Liver (tissue), 9 donors: ENCODE measurements around the gene CUL3. TPM values are rescaled to one million over a fixed set of nuclear protein-coding genes. Genes with fewer than 3 reads are reported as not detected.

Source experiments
- DNase-seq: peaks from one replicate; pipeline ENCODE4 v3.0.0-alpha.2; 2017; ENCODE audit warnings: low spot score
- H3K27ac ChIP-seq, 2 donors: one replicate each; pipeline ENCODE4 v1.7.0; 2013; ENCODE audit warnings: inconsistent platforms in 2 of 2, low read length in 2 of 2, control low read depth in 1 of 2, low read depth in 1 of 2, mild to moderate bottlenecking in 1 of 2
- H3K27me3 ChIP-seq, 4 donors: one replicate each; pipeline versions ENCODE4 v1.6.1 to v1.7.0; 2013; ENCODE audit warnings: low read length in 3 of 4, inconsistent platforms in 1 of 4, mild to moderate bottlenecking in 1 of 4, moderate library complexity in 1 of 4; ENCODE audit not compliant: control insufficient read depth in 4 of 4, insufficient read depth in 4 of 4
- H3K36me3 ChIP-seq, 4 donors: one replicate each; pipeline versions ENCODE4 v1.6.1 to v1.7.0; 2013; ENCODE audit warnings: low read length in 3 of 4, mild to moderate bottlenecking in 3 of 4, low read depth in 1 of 4, moderate library complexity in 1 of 4; ENCODE audit not compliant: control insufficient read depth in 4 of 4, insufficient read depth in 3 of 4
- H3K4me1 ChIP-seq, 4 donors: one replicate each; pipeline versions ENCODE4 v1.6.1 to v1.7.0; 2013; ENCODE audit warnings: low read length in 3 of 4, mild to moderate bottlenecking in 3 of 4, moderate library complexity in 1 of 4; ENCODE audit not compliant: control insufficient read depth in 4 of 4, insufficient read depth in 4 of 4
- H3K4me3 ChIP-seq, 3 donors: one replicate each; pipeline versions ENCODE4 v1.6.1 to v1.7.0; 2013; ENCODE audit warnings: low read length in 3 of 3, control low read depth in 1 of 3, low read depth in 1 of 3, mild to moderate bottlenecking in 1 of 3
- H3K9ac ChIP-seq, 2 donors: one replicate each; pipeline ENCODE4 v1.7.0; 2013; ENCODE audit warnings: low read length in 2 of 2, mild to moderate bottlenecking in 2 of 2, moderate library complexity in 2 of 2, control low read depth in 1 of 2, low read depth in 1 of 2
- H3K9me3 ChIP-seq, 4 donors: one replicate each; pipeline versions ENCODE4 v1.6.1 to v1.7.0; 2013; ENCODE audit warnings: low read length in 3 of 4; ENCODE audit not compliant: control insufficient read depth in 4 of 4
- ATF3 ChIP-seq: IDR thresholded peaks from 2 replicates; pipeline ENCODE4 v1.6.1; 2016; ENCODE audit warnings: antibody characterized with exemption
- CTCF ChIP-seq: fragments of 150-350 bp; IDR thresholded peaks from 2 replicates; pipeline ENCODE4 v1.5.1; 2017; ENCODE audit warnings: improper control_type of control experiment, low read depth, low read length; ENCODE audit not compliant: missing input control
- EGR1 ChIP-seq, 2 donors: IDR thresholded peaks; 2 replicates each; pipeline ENCODE4 v1.6.1; 2016 to 2018; ENCODE audit warnings: antibody characterized with exemption in 2 of 2, low read depth in 2 of 2
- FOXA1 ChIP-seq: IDR thresholded peaks from 2 replicates; pipeline ENCODE4 v1.6.1; 2016; ENCODE audit warnings: antibody characterized with exemption
- FOXA2 ChIP-seq: IDR thresholded peaks from 2 replicates; pipeline ENCODE4 v1.6.1; 2016; ENCODE audit warnings: antibody characterized with exemption
- GABPA ChIP-seq, 2 donors: IDR thresholded peaks in 1 of 2; conservative IDR thresholded peaks in 1 of 2; 2 replicates each; pipeline ENCODE4 v1.6.1; 2016; ENCODE audit warnings: antibody characterized with exemption in 2 of 2, mild to moderate bottlenecking in 1 of 2, moderate library complexity in 1 of 2
- HNF4A ChIP-seq, 2 donors: conservative IDR thresholded peaks; 2 replicates each; pipeline ENCODE4 v1.6.1; 2016; ENCODE audit warnings: antibody characterized with exemption in 2 of 2, mild to moderate bottlenecking in 2 of 2
- HNF4G ChIP-seq: IDR thresholded peaks from 2 replicates; pipeline ENCODE4 v1.6.1; 2016; ENCODE audit warnings: antibody characterized with exemption
- JUND ChIP-seq, 2 donors: IDR thresholded peaks; 2 replicates each; pipeline ENCODE4 v1.6.1; 2016; ENCODE audit warnings: antibody characterized with exemption in 2 of 2
- MAX ChIP-seq: IDR thresholded peaks from 2 replicates; pipeline ENCODE4 v1.6.1; 2016; ENCODE audit warnings: antibody characterized with exemption
- NR2F2 ChIP-seq: IDR thresholded peaks from 2 replicates; pipeline ENCODE4 v1.6.1; 2016; ENCODE audit warnings: antibody characterized with exemption
- RAD21 ChIP-seq, 2 donors: IDR thresholded peaks; 2 replicates each; pipeline ENCODE4 v1.6.1; 2016; ENCODE audit warnings: antibody characterized with exemption in 2 of 2, mild to moderate bottlenecking in 2 of 2
- REST ChIP-seq: IDR thresholded peaks from 2 replicates; pipeline ENCODE4 v1.6.1; 2016; ENCODE audit warnings: antibody characterized with exemption, mild to moderate bottlenecking
- RXRA ChIP-seq, 2 donors: IDR thresholded peaks; 2 replicates each; pipeline ENCODE4 v1.6.1; 2017 to 2018; ENCODE audit warnings: antibody characterized with exemption in 2 of 2, mild to moderate bottlenecking in 1 of 2
- SP1 ChIP-seq: IDR thresholded peaks from 2 replicates; pipeline ENCODE4 v1.6.1; 2018; ENCODE audit warnings: antibody characterized with exemption, mild to moderate bottlenecking
- TAF1 ChIP-seq: conservative IDR thresholded peaks from 2 replicates; pipeline ENCODE4 v1.6.1; 2016; ENCODE audit warnings: antibody characterized with exemption, mild to moderate bottlenecking
- YY1 ChIP-seq: IDR thresholded peaks from 2 replicates; pipeline ENCODE4 v1.6.1; 2016; ENCODE audit warnings: antibody characterized with exemption, mild to moderate bottlenecking
- ZBTB33 ChIP-seq: IDR thresholded peaks from 2 replicates; pipeline ENCODE4 v1.6.1; 2016; ENCODE audit warnings: antibody characterized with exemption
- WGBS: extraction: QIAGEN DNeasy Blood & Tissue Kit; methylation state at CpG from one replicate; pipeline ENCODE4 v1.1.7; 2013; 5-methylcytosine and 5-hydroxymethylcytosine counted together
- polyA plus RNA-seq, 2 donors: library from polyadenylated mRNA; stranded (reverse) in 1 of 2; unstranded in 1 of 2; fragments of 200-250 nt in 1 of 2; fragments of >200 nt in 1 of 2; fragmentation: Nextera tagmentation in 1 of 2; extraction: Ambion mirVana in 1 of 2; gene quantifications; one replicate each; pipeline versions ENCODE4 v1.2.1 to v1.2.3, GENCODE V29; 2013 to 2015
- total RNA-seq, 2 donors: library from RNA; depleted of rRNA; stranded (reverse); fragments of >200 nt; gene quantifications; one replicate each; pipeline ENCODE4 v1.2.3, GENCODE V29; 2014
- donor health status: healthy.
- donor health status: healthy.
- donor health status: healthy.
- donor health status: healthy.
- donor health status: healthy.

CUL3 gene
- total and polyA plus RNA-seq, 4 donors = 24.7 to 48.9 (median 33.1) TPM

- TF ChIP-seq CTCF (no peak), ZBTB33 (no peak), JUND (IDR thresholded peaks at IDR 0.05) (no peak), NR2F2 (no peak), SP1 (no peak)
Measured at GRCh38 chr2:224595518-224595917, 10.4 kb upstream of the CUL3 start (continued).

GRCh38 chr2:224594840-224595239, 9.7 kb upstream of the CUL3 start:
- Histone ChIP-seq H3K36me3 (no peaks in the 10 kb centered on the region), H3K9ac (no peak overlapping the region), H3K4me1 (no peaks in the 10 kb centered on the region), H3K9me3 (no peaks in the 10 kb centered on the region), H3K27ac (no peak overlapping the region), H3K27me3 (no peaks in the 10 kb centered on the region), H3K4me3 (no peak overlapping the region)
- WGBS = 89% methylated on average over 5 of the region's 5 CpGs
- no peak for DNase-seq
- TF ChIP-seq FOXA1 (no peak), JUND (IDR thresholded peaks at IDR 0.05) (no peak)

- WGBS = 61% methylated on average over 2 of the region's 2 CpGs
- Histone ChIP-seq H3K9me3 (no peaks in the 10 kb centered on the region), H3K4me3 (no peak overlapping the region), H3K36me3 (no peaks in the 10 kb centered on the region), H3K4me1 (peaks cover 0 to 5% (median 4%) of the 10 kb centered on the region in 4 donors), H3K27me3 (no peaks in the 10 kb centered on the region), H3K9ac (no peak overlapping the region), H3K27ac (no peak overlapping the region)
- no peak for DNase-seq
- TF ChIP-seq MAX (no peak), NR2F2 (no peak), RXRA (IDR thresholded peaks at IDR 0.05) (no peak), CTCF (no peak), FOXA2 (no peak), SP1 (no peak), HNF4A (conservative IDR thresholded peaks at IDR 0.05) (no peak), FOXA1 (no peak), ATF3 (no peak), RAD21 (IDR thresholded peaks at IDR 0.05) (no peak), GABPA (IDR thresholded peaks at IDR 0.05 in 1 of 2, conservative IDR thresholded peaks at IDR 0.05 in 1 of 2) (no peak), EGR1 (IDR thresholded peaks at IDR 0.05; ENCODE audit: low read depth in 2 of 2) (no peak), ZBTB33 (no peak), YY1 (no peak), TAF1 (no peak), HNF4G (no peak), JUND (IDR thresholded peaks at IDR 0.05) (no peak), REST (no peak)
Measured at GRCh38 chr2:224591220-224591619, 6.1 kb upstream of the CUL3 start.
